Measurements from ENCODE around the gene ASB1.
"Not testable (repeated sequence)": the region's sequence is repeated elsewhere in the genome, so short reads cannot be mapped to it uniquely, and the experiment has no call there.

Gene ASB1

GRCh38 chr2:238434846-238435751 lies 8.4 kb downstream of the ASB1 start:
- H3K9ac ChIP-seq (ENCODE audit: low read length in 2 of 2) = no peak overlapping the region
- H3K36me3 ChIP-seq (ENCODE audit: control insufficient read depth in 2 of 2, insufficient read depth in 2 of 2, low read length in 2 of 2) = peaks cover 13 to 42% of the 10 kb centered on the region in 2 donors
- no peak overlapping the region for H3K4me3 ChIP-seq (ENCODE audit: low read length in 2 of 2)
- H3K9me3 ChIP-seq (ENCODE audit: control insufficient read depth in 2 of 2, low read length in 2 of 2) = peaks cover 0 to 8% of the 10 kb centered on the region in 2 donors
- H3K4me1 ChIP-seq (ENCODE audit: control insufficient read depth, insufficient read depth, low read length) = peaks cover 2% of the 10 kb centered on the region
- no peaks in the 10 kb centered on the region for H3K27me3 ChIP-seq (ENCODE audit: control insufficient read depth in 1 of 2, insufficient read depth in 2 of 2, low read length in 2 of 2)
- no peak overlapping the region for H3K27ac ChIP-seq (ENCODE audit: low read length)

GRCh38 chr2:238435752-238436096 lies 9.0 kb downstream of the ASB1 start:
- Histone ChIP-seq H3K27me3 (ENCODE audit: control insufficient read depth in 1 of 2, insufficient read depth in 2 of 2, low read length in 2 of 2) (no peaks in the 10 kb centered on the region), H3K4me1 (ENCODE audit: control insufficient read depth, insufficient read depth, low read length) (peaks cover 2% of the 10 kb centered on the region), H3K4me3 (ENCODE audit: low read length in 2 of 2) (no peak overlapping the region), H3K27ac (ENCODE audit: low read length) (no peak overlapping the region), H3K36me3 (ENCODE audit: control insufficient read depth in 2 of 2, insufficient read depth in 2 of 2, low read length in 2 of 2) (peaks cover 11 to 38% of the 10 kb centered on the region in 2 donors), H3K9ac (ENCODE audit: low read length in 2 of 2) (no peak overlapping the region), H3K9me3 (ENCODE audit: control insufficient read depth in 2 of 2, low read length in 2 of 2) (peaks cover 0 to 3% of the 10 kb centered on the region in 2 donors)

- Histone ChIP-seq H3K4me1 (ENCODE audit: control insufficient read depth, insufficient read depth, low read length) (peaks cover 4% of the 10 kb centered on the region), H3K36me3 (ENCODE audit: control insufficient read depth in 2 of 2, insufficient read depth in 2 of 2, low read length in 2 of 2) (peaks cover 3 to 30% of the 10 kb centered on the region in 2 donors), H3K27ac (ENCODE audit: low read length) (no peak overlapping the region), H3K9me3 (ENCODE audit: control insufficient read depth in 2 of 2, low read length in 2 of 2) (no peaks in the 10 kb centered on the region), H3K9ac (ENCODE audit: low read length in 2 of 2) (no peak overlapping the region), H3K4me3 (ENCODE audit: low read length in 2 of 2) (no peak overlapping the region), H3K27me3 (ENCODE audit: control insufficient read depth in 1 of 2, insufficient read depth in 2 of 2, low read length in 2 of 2) (no peaks in the 10 kb centered on the region)
Observed at GRCh38 chr2:238438856-238439849, 12.4 kb downstream of the ASB1 start.

- Histone ChIP-seq H3K27me3 (ENCODE audit: control insufficient read depth in 1 of 2, insufficient read depth in 2 of 2, low read length in 2 of 2) (no peaks in the 10 kb centered on the region), H3K9ac (ENCODE audit: low read length in 2 of 2) (no peak overlapping the region), H3K36me3 (ENCODE audit: control insufficient read depth in 2 of 2, insufficient read depth in 2 of 2, low read length in 2 of 2) (peaks cover 3 to 30% of the 10 kb centered on the region in 2 donors), H3K4me1 (ENCODE audit: control insufficient read depth, insufficient read depth, low read length) (peaks cover 4% of the 10 kb centered on the region), H3K9me3 (ENCODE audit: control insufficient read depth in 2 of 2, low read length in 2 of 2) (no peaks in the 10 kb centered on the region), H3K4me3 (ENCODE audit: low read length in 2 of 2) (no peak overlapping the region), H3K27ac (ENCODE audit: low read length) (no peak overlapping the region)
Observed at GRCh38 chr2:238439917-238440316, 13.2 kb downstream of the ASB1 start.

GRCh38 chr2:238440331-238440730 lies 13.6 kb downstream of the ASB1 start:
- Histone ChIP-seq H3K4me3 (ENCODE audit: low read length in 2 of 2) (no peak overlapping the region), H3K36me3 (ENCODE audit: control insufficient read depth in 2 of 2, insufficient read depth in 2 of 2, low read length in 2 of 2) (peaks cover 5 to 30% of the 10 kb centered on the region in 2 donors), H3K4me1 (ENCODE audit: control insufficient read depth, insufficient read depth, low read length) (peaks cover 4% of the 10 kb centered on the region), H3K9me3 (ENCODE audit: control insufficient read depth in 2 of 2, low read length in 2 of 2) (no peaks in the 10 kb centered on the region), H3K27me3 (ENCODE audit: control insufficient read depth in 1 of 2, insufficient read depth in 2 of 2, low read length in 2 of 2) (no peaks in the 10 kb centered on the region), H3K27ac (ENCODE audit: low read length) (no peak overlapping the region), H3K9ac (ENCODE audit: low read length in 2 of 2) (no peak overlapping the region)

- Histone ChIP-seq H3K27me3 (ENCODE audit: control insufficient read depth in 1 of 2, insufficient read depth in 2 of 2, low read length in 2 of 2) (no peaks in the 10 kb centered on the region), H3K9ac (ENCODE audit: low read length in 2 of 2) (no peak overlapping the region), H3K27ac (ENCODE audit: low read length) (no peak overlapping the region), H3K9me3 (ENCODE audit: control insufficient read depth in 2 of 2, low read length in 2 of 2) (no peaks in the 10 kb centered on the region), H3K4me1 (ENCODE audit: control insufficient read depth, insufficient read depth, low read length) (peaks cover 4% of the 10 kb centered on the region), H3K4me3 (ENCODE audit: low read length in 2 of 2) (no peak overlapping the region), H3K36me3 (ENCODE audit: control insufficient read depth in 2 of 2, insufficient read depth in 2 of 2, low read length in 2 of 2) (peaks cover 9 to 30% of the 10 kb centered on the region in 2 donors)
Observed at GRCh38 chr2:238440767-238441166, 14.0 kb downstream of the ASB1 start.

- Histone ChIP-seq H3K36me3 (ENCODE audit: control insufficient read depth in 2 of 2, insufficient read depth in 2 of 2, low read length in 2 of 2) (peaks cover 16 to 35% of the 10 kb centered on the region in 2 donors), H3K27me3 (ENCODE audit: control insufficient read depth in 1 of 2, insufficient read depth in 2 of 2, low read length in 2 of 2) (no peaks in the 10 kb centered on the region), H3K9ac (ENCODE audit: low read length in 2 of 2) (no peak overlapping the region), H3K4me3 (ENCODE audit: low read length in 2 of 2) (no peak overlapping the region), H3K4me1 (ENCODE audit: control insufficient read depth, insufficient read depth, low read length) (peaks cover 4% of the 10 kb centered on the region), H3K9me3 (ENCODE audit: control insufficient read depth in 2 of 2, low read length in 2 of 2) (no peaks in the 10 kb centered on the region), H3K27ac (ENCODE audit: low read length) (no peak overlapping the region)
Observed at GRCh38 chr2:238441262-238442114, 14.8 kb downstream of the ASB1 start.

GRCh38 chr2:238442257-238442656 lies 15.5 kb downstream of the ASB1 start:
- H3K4me1 ChIP-seq (ENCODE audit: control insufficient read depth, insufficient read depth, low read length); H3K27ac ChIP-seq (ENCODE audit: low read length); H3K9me3 ChIP-seq (ENCODE audit: control insufficient read depth in 2 of 2, low read length in 2 of 2); H3K4me3 ChIP-seq (ENCODE audit: low read length in 2 of 2); H3K27me3 ChIP-seq (ENCODE audit: control insufficient read depth in 1 of 2, insufficient read depth in 2 of 2, low read length in 2 of 2); H3K9ac ChIP-seq (ENCODE audit: low read length in 2 of 2): not testable (repeated sequence)
- H3K36me3 ChIP-seq (ENCODE audit: control insufficient read depth in 2 of 2, insufficient read depth in 2 of 2, low read length in 2 of 2) = peaks cover 24 to 40% of the 10 kb centered on the region in 2 donors

GRCh38 chr2:238444242-238444641 lies 17.5 kb downstream of the ASB1 start:
- peaks cover 35 to 49% of the 10 kb centered on the region in 2 donors for H3K36me3 ChIP-seq (ENCODE audit: control insufficient read depth in 2 of 2, insufficient read depth in 2 of 2, low read length in 2 of 2)
- H3K4me1 ChIP-seq (ENCODE audit: control insufficient read depth, insufficient read depth, low read length) = peaks cover 7% of the 10 kb centered on the region
- no peak overlapping the region for H3K4me3 ChIP-seq (ENCODE audit: low read length in 2 of 2)
- no peak overlapping the region for H3K27ac ChIP-seq (ENCODE audit: low read length)
- no peaks in the 10 kb centered on the region for H3K27me3 ChIP-seq (ENCODE audit: control insufficient read depth in 1 of 2, insufficient read depth in 2 of 2, low read length in 2 of 2)
- no peaks in the 10 kb centered on the region for H3K9me3 ChIP-seq (ENCODE audit: control insufficient read depth in 2 of 2, low read length in 2 of 2)
- H3K9ac ChIP-seq (ENCODE audit: low read length in 2 of 2) = no peak overlapping the region
